Parathyroid adenoma (tissue), 2 donors: ENCODE results near the gene FOXF2.

Source experiments
- H2AFZ ChIP-seq: fragments of 300-600 bp; sonication (generic); one replicate; pipeline ENCODE4 v1.7.0; 2017; ENCODE audit warnings: antibody characterized with exemption, mild to moderate bottlenecking
- H3K27ac ChIP-seq: fragments of 300-600 bp; sonication (generic); one replicate; pipeline ENCODE4 v1.7.0; 2017
- H3K27me3 ChIP-seq: fragments of 300-600 bp; sonication (generic); one replicate; pipeline ENCODE4 v1.7.0; 2017; ENCODE audit warnings: low read length; ENCODE audit not compliant: control insufficient read depth, insufficient read depth
- H3K36me3 ChIP-seq: fragments of 300-600 bp; sonication (generic); one replicate; pipeline ENCODE4 v1.7.0; 2017; ENCODE audit warnings: low read length; ENCODE audit not compliant: control insufficient read depth, insufficient read depth
- H3K4me1 ChIP-seq: fragments of 300-600 bp; sonication (generic); one replicate; pipeline ENCODE4 v1.7.0; 2017; ENCODE audit warnings: control low read depth
- H3K4me2 ChIP-seq: fragments of 300-600 bp; sonication (generic); one replicate; pipeline ENCODE4 v1.7.0; 2017; ENCODE audit warnings: low read length
- H3K4me3 ChIP-seq: fragments of 300-600 bp; sonication (generic); one replicate; pipeline ENCODE4 v1.7.0; 2017; ENCODE audit warnings: low read depth, low read length
- H3K79me2 ChIP-seq: fragments of 300-600 bp; sonication (generic); one replicate; pipeline ENCODE4 v1.7.0; 2017; ENCODE audit warnings: control low read depth
- H3K9ac ChIP-seq: fragments of 300-600 bp; sonication (generic); one replicate; pipeline ENCODE4 v1.7.0; 2017; ENCODE audit warnings: mild to moderate bottlenecking
- H3K9me3 ChIP-seq: fragments of 300-600 bp; sonication (generic); one replicate; pipeline ENCODE4 v1.7.0; 2017; ENCODE audit warnings: low read length; ENCODE audit not compliant: control insufficient read depth
- CTCF ChIP-seq: fragments of 300-600 bp; sonication (generic); IDR thresholded peaks from one replicate; pipeline ENCODE4 v1.7.0; 2017; ENCODE audit warnings: antibody characterized with exemption, mild to moderate bottlenecking
- donor health status: primary hyperparathyroidism.

FOXF2 gene

GRCh38 chr6:1402369-1402768 lies 13.0 kb downstream of the FOXF2 start:
- Histone ChIP-seq H3K27me3 (no peaks in the 10 kb centered on the region), H3K9ac (no peak overlapping the region), H3K79me2 (no peaks in the 10 kb centered on the region), H3K4me2 (no peak overlapping the region), H3K27ac (no peak overlapping the region), H3K36me3 (no peaks in the 10 kb centered on the region), H3K4me3 (no peak overlapping the region), H3K4me1 (no peaks in the 10 kb centered on the region), H3K9me3 (no peaks in the 10 kb centered on the region), H2AFZ (no peak overlapping the region)
- no peak for TF ChIP-seq CTCF

GRCh38 chr6:1402868-1403267 lies 13.5 kb downstream of the FOXF2 start:
- Histone ChIP-seq H3K79me2 (no peaks in the 10 kb centered on the region), H3K9me3 (no peaks in the 10 kb centered on the region), H3K9ac (no peak overlapping the region), H3K27me3 (no peaks in the 10 kb centered on the region), H3K4me2 (no peak overlapping the region), H3K36me3 (no peaks in the 10 kb centered on the region), H3K4me3 (no peak overlapping the region), H2AFZ (no peak overlapping the region), H3K27ac (no peak overlapping the region), H3K4me1 (no peaks in the 10 kb centered on the region)
- no peak for TF ChIP-seq CTCF

- no peak overlapping the region for H2AFZ ChIP-seq
- H3K27me3 ChIP-seq = no peaks in the 10 kb centered on the region
- H3K4me1 ChIP-seq = no peaks in the 10 kb centered on the region
- no peaks in the 10 kb centered on the region for H3K36me3 ChIP-seq
- no peak overlapping the region for H3K9ac ChIP-seq
- no peak for TF ChIP-seq CTCF
- H3K4me3 ChIP-seq = no peak overlapping the region
- H3K27ac ChIP-seq = no peak overlapping the region
- H3K4me2 ChIP-seq = no peak overlapping the region
- no peaks in the 10 kb centered on the region for H3K9me3 ChIP-seq
- no peaks in the 10 kb centered on the region for H3K79me2 ChIP-seq
These were observed 14.7 kb downstream of the FOXF2 start for GRCh38 chr6:1403851-1404712.

GRCh38 chr6:1404713-1405098 lies 15.3 kb downstream of the FOXF2 start:
- no peak for TF ChIP-seq CTCF
- H3K27ac ChIP-seq = no peak overlapping the region
- H3K27me3 ChIP-seq = no peaks in the 10 kb centered on the region
- no peaks in the 10 kb centered on the region for H3K79me2 ChIP-seq
- no peak overlapping the region for H3K9ac ChIP-seq
- no peak overlapping the region for H3K4me3 ChIP-seq
- no peak overlapping the region for H3K4me2 ChIP-seq
- H3K36me3 ChIP-seq = no peaks in the 10 kb centered on the region
- no peaks in the 10 kb centered on the region for H3K9me3 ChIP-seq
- H2AFZ ChIP-seq = no peak overlapping the region
- no peaks in the 10 kb centered on the region for H3K4me1 ChIP-seq

- Histone ChIP-seq H3K9ac (no peak overlapping the region), H2AFZ (no peak overlapping the region), H3K79me2 (no peaks in the 10 kb centered on the region), H3K9me3 (no peaks in the 10 kb centered on the region), H3K4me2 (no peak overlapping the region), H3K27me3 (no peaks in the 10 kb centered on the region), H3K4me1 (no peaks in the 10 kb centered on the region), H3K27ac (no peak overlapping the region), H3K4me3 (no peak overlapping the region), H3K36me3 (no peaks in the 10 kb centered on the region)
- TF ChIP-seq CTCF = no peak
These were observed 15.8 kb downstream of the FOXF2 start for GRCh38 chr6:1405221-1405620.
